ENCODE data around the gene GPR87. TPM values are rescaled to one million over a fixed set of nuclear protein-coding genes. Genes with fewer than 3 reads are reported as not detected.

The GPR87 gene
- total RNA-seq, 1 donor from 2014 or later: 15.5 TPM

- H3K27ac ChIP-seq (ENCODE audit: low read depth, low read length): no peak overlapping the region
- no peak overlapping the region for H3K9ac ChIP-seq (ENCODE audit: low read length)
- H3K4me1 ChIP-seq (ENCODE audit: insufficient read depth, low read length): no peaks in the 10 kb centered on the region
- Mint-ChIP-seq H3K36me3 (ENCODE audit: low read depth, unreplicated experiment) (no peaks in the 10 kb centered on the region), H3K9me3 (ENCODE audit: unreplicated experiment) (no peaks in the 10 kb centered on the region), H3K27ac (ENCODE audit: unreplicated experiment) (no peak overlapping the region), H3K4me1 (ENCODE audit: low read depth, unreplicated experiment) (peaks cover 14% of the 10 kb centered on the region), H3K4me3 (ENCODE audit: unreplicated experiment) (peak overlapping the region; percentile 55), H3K27me3 (ENCODE audit: low read depth, unreplicated experiment) (no peaks in the 10 kb centered on the region)
- no peaks in the 10 kb centered on the region for H3K36me3 ChIP-seq (ENCODE audit: insufficient read depth, low read length)
- FAIRE-seq: no peak
- H3K79me2 ChIP-seq (ENCODE audit: insufficient read depth, low read length): no peaks in the 10 kb centered on the region
- H3K9me3 ChIP-seq (ENCODE audit: insufficient read depth, low read depth, low read length): no peaks in the 10 kb centered on the region
- no peak overlapping the region for H2AFZ ChIP-seq (ENCODE audit: low read depth, low read length)
- TF ChIP-seq EZH2 (IDR thresholded peaks at IDR 0.05; ENCODE audit: insufficient read depth, low read length): no peak
- no peak for TF ChIP-seq CTCF (IDR thresholded peaks at IDR 0.05; ENCODE audit: insufficient read depth, low read depth, low read length)
- H3K4me2 ChIP-seq (ENCODE audit: low read length): no peak overlapping the region
- H4K20me1 ChIP-seq (ENCODE audit: insufficient read depth, low read length): no peaks in the 10 kb centered on the region
- peaks cover 2% of the 10 kb centered on the region for H3K27me3 ChIP-seq (ENCODE audit: insufficient read depth, low read length)
- DNase-seq (ENCODE audit: low read depth): no peak
- H3K4me3 ChIP-seq (ENCODE audit: insufficient read depth, low read depth, low read length): no peak overlapping the region
Measured at GRCh38 chr3:151296226-151296625, 20.4 kb downstream of the GPR87 start.

- no peak for FAIRE-seq
- no peak overlapping the region for H3K9ac ChIP-seq (ENCODE audit: low read length)
- no peak overlapping the region for H3K4me2 ChIP-seq (ENCODE audit: low read length)
- H3K4me1 ChIP-seq (ENCODE audit: insufficient read depth, low read length): no peaks in the 10 kb centered on the region
- H3K36me3 ChIP-seq (ENCODE audit: insufficient read depth, low read length): no peaks in the 10 kb centered on the region
- no peaks in the 10 kb centered on the region for H3K27me3 Mint-ChIP-seq (ENCODE audit: low read depth, unreplicated experiment)
- no peak overlapping the region for H3K4me3 ChIP-seq (ENCODE audit: insufficient read depth, low read depth, low read length)
- no peaks in the 10 kb centered on the region for H3K9me3 ChIP-seq (ENCODE audit: insufficient read depth, low read depth, low read length)
- H3K79me2 ChIP-seq (ENCODE audit: insufficient read depth, low read length): no peaks in the 10 kb centered on the region
- H3K9me3 Mint-ChIP-seq (ENCODE audit: unreplicated experiment): no peaks in the 10 kb centered on the region
- no peak overlapping the region for H3K4me3 Mint-ChIP-seq (ENCODE audit: unreplicated experiment)
- no peak overlapping the region for H2AFZ ChIP-seq (ENCODE audit: low read depth, low read length)
- no peak overlapping the region for H3K27ac ChIP-seq (ENCODE audit: low read depth, low read length)
- H3K4me1 Mint-ChIP-seq (ENCODE audit: low read depth, unreplicated experiment): peaks cover 7% of the 10 kb centered on the region
- DNase-seq (ENCODE audit: low read depth): no peak
- TF ChIP-seq EZH2 (IDR thresholded peaks at IDR 0.05; ENCODE audit: insufficient read depth, low read length): no peak
- no peak for TF ChIP-seq CTCF (IDR thresholded peaks at IDR 0.05; ENCODE audit: insufficient read depth, low read depth, low read length)
- no peak overlapping the region for H3K27ac Mint-ChIP-seq (ENCODE audit: unreplicated experiment)
- no peaks in the 10 kb centered on the region for H4K20me1 ChIP-seq (ENCODE audit: insufficient read depth, low read length)
- no peaks in the 10 kb centered on the region for H3K36me3 Mint-ChIP-seq (ENCODE audit: low read depth, unreplicated experiment)
- H3K27me3 ChIP-seq (ENCODE audit: insufficient read depth, low read length): peaks cover under 1% of the 10 kb centered on the region
Measured at GRCh38 chr3:151293127-151293526, 23.5 kb downstream of the GPR87 start.

GRCh38 chr3:151290673-151291072, 25.9 kb downstream of the GPR87 start:
- no peak overlapping the region for H3K9ac ChIP-seq (ENCODE audit: low read length)
- H3K4me3 Mint-ChIP-seq (ENCODE audit: unreplicated experiment): no peak overlapping the region
- DNase-seq (ENCODE audit: low read depth): no peak
- H3K79me2 ChIP-seq (ENCODE audit: insufficient read depth, low read length): no peaks in the 10 kb centered on the region
- no peaks in the 10 kb centered on the region for H3K27me3 Mint-ChIP-seq (ENCODE audit: low read depth, unreplicated experiment)
- no peak overlapping the region for H3K4me3 ChIP-seq (ENCODE audit: insufficient read depth, low read depth, low read length)
- no peak overlapping the region for H3K27ac Mint-ChIP-seq (ENCODE audit: unreplicated experiment)
- no peaks in the 10 kb centered on the region for H3K36me3 Mint-ChIP-seq (ENCODE audit: low read depth, unreplicated experiment)
- H3K4me2 ChIP-seq (ENCODE audit: low read length): no peak overlapping the region
- H3K27me3 ChIP-seq (ENCODE audit: insufficient read depth, low read length): no peaks in the 10 kb centered on the region
- H3K36me3 ChIP-seq (ENCODE audit: insufficient read depth, low read length): no peaks in the 10 kb centered on the region
- no peak overlapping the region for H2AFZ ChIP-seq (ENCODE audit: low read depth, low read length)
- H3K27ac ChIP-seq (ENCODE audit: low read depth, low read length): no peak overlapping the region
- peak; percentile 49 for TF ChIP-seq CTCF (IDR thresholded peaks at IDR 0.05; ENCODE audit: insufficient read depth, low read depth, low read length)
- TF ChIP-seq EZH2 (IDR thresholded peaks at IDR 0.05; ENCODE audit: insufficient read depth, low read length): no peak
- no peaks in the 10 kb centered on the region for H3K4me1 ChIP-seq (ENCODE audit: insufficient read depth, low read length)
- no peaks in the 10 kb centered on the region for H3K9me3 ChIP-seq (ENCODE audit: insufficient read depth, low read depth, low read length)
- no peaks in the 10 kb centered on the region for H4K20me1 ChIP-seq (ENCODE audit: insufficient read depth, low read length)
- peaks cover 5% of the 10 kb centered on the region for H3K4me1 Mint-ChIP-seq (ENCODE audit: low read depth, unreplicated experiment)
- H3K9me3 Mint-ChIP-seq (ENCODE audit: unreplicated experiment): no peaks in the 10 kb centered on the region
- peak; percentile 41 for FAIRE-seq

Data from astrocyte (in vitro differentiated cells and primary cell).